Keratinocyte (primary cell): ENCODE measurements around the gene ELOVL5. TPM values are rescaled to one million over a fixed set of nuclear protein-coding genes. Genes with fewer than 3 reads are reported as not detected.

Experiments
- DNase-seq: peaks from one replicate; pipeline ENCODE4 v3.0.0-alpha.2; 2011; ENCODE audit warnings: low read depth, missing footprints, low spot score
- FAIRE-seq: peaks from 2 replicates; lab custom pipeline; 2011; peaks lifted over from hg19 to GRCh38; lab: Jason Lieb, UNC
- H2AFZ ChIP-seq: 2 replicates; pipeline ENCODE4 v1.6.0; 2012; ENCODE audit warnings: low read length, control low read depth, inconsistent platforms; ENCODE audit not compliant: control insufficient read depth
- H3K27ac ChIP-seq: 2 replicates; pipeline ENCODE4 v1.5.1; 2011; ENCODE audit warnings: low read length; ENCODE audit not compliant: control insufficient read depth, insufficient read depth
- H3K27me3 ChIP-seq: 3 replicates; pipeline ENCODE4 v1.6.0; 2011; ENCODE audit warnings: low read length; ENCODE audit not compliant: control insufficient read depth, insufficient read depth; ENCODE audit errors: extremely low read depth
- H3K36me3 ChIP-seq, 2 experiments: 2 replicates in 1 of 2; 3 replicates in 1 of 2; pipeline ENCODE4 v1.5.1; 2011; ENCODE audit warnings: low read length in 2 of 2, mild to moderate bottlenecking in 1 of 2; ENCODE audit not compliant: control insufficient read depth in 2 of 2, insufficient read depth in 2 of 2; ENCODE audit errors: extremely low read depth in 1 of 2
- H3K4me1 ChIP-seq: 3 replicates; pipeline ENCODE4 v1.5.1; 2011; ENCODE audit warnings: low read length; ENCODE audit not compliant: control insufficient read depth, insufficient read depth; ENCODE audit errors: extremely low read depth
- H3K4me2 ChIP-seq: 3 replicates; pipeline ENCODE4 v1.6.0; 2011; ENCODE audit warnings: low read depth, low read length; ENCODE audit not compliant: control insufficient read depth, insufficient read depth; ENCODE audit errors: extremely low read depth
- H3K4me3 ChIP-seq, 3 experiments: fragments of 200-600 bp in 1 of 3; sonication (generic) in 1 of 3; 2 replicates in 2 of 3; 3 replicates in 1 of 3; pipeline ENCODE4 v1.5.1; 2011 to 2016; ENCODE audit warnings: low read length in 3 of 3, mild to moderate bottlenecking in 3 of 3, control low read depth in 2 of 3, inconsistent platforms in 1 of 3, low read depth in 1 of 3, mixed read lengths in 1 of 3, mixed run types in 1 of 3, moderate library complexity in 1 of 3; ENCODE audit not compliant: control insufficient read depth in 2 of 3, insufficient read depth in 2 of 3; ENCODE audit errors: extremely low read depth in 1 of 3
- H3K79me2 ChIP-seq: 2 replicates; pipeline ENCODE4 v1.6.0; 2012; ENCODE audit warnings: low read length; ENCODE audit not compliant: control insufficient read depth, insufficient read depth
- H3K9ac ChIP-seq: 3 replicates; pipeline ENCODE4 v1.6.0; 2011; ENCODE audit warnings: low read length; ENCODE audit not compliant: control insufficient read depth, insufficient read depth; ENCODE audit errors: extremely low read depth
- H3K9me1 ChIP-seq: 3 replicates; pipeline ENCODE4 v1.6.0; 2011; ENCODE audit warnings: low read length; ENCODE audit not compliant: control insufficient read depth, insufficient read depth; ENCODE audit errors: extremely low read depth
- H3K9me3 ChIP-seq: 2 replicates; pipeline ENCODE4 v1.5.1; 2012; ENCODE audit warnings: low read depth, low read length; ENCODE audit not compliant: control insufficient read depth
- H4K20me1 ChIP-seq: 3 replicates; pipeline ENCODE4 v1.6.0; 2011; ENCODE audit warnings: low read length; ENCODE audit not compliant: control insufficient read depth, insufficient read depth; ENCODE audit errors: extremely low read depth
- CTCF ChIP-seq, 3 experiments: IDR thresholded peaks in 1 of 3; conservative IDR thresholded peaks in 1 of 3; optimal IDR thresholded peaks in 1 of 3; 2 replicates in 2 of 3; 3 replicates in 1 of 3; pipeline versions ENCODE3 to v1.5.1; 2011; ENCODE audit warnings: low read length in 3 of 3, mild to moderate bottlenecking in 3 of 3, moderate library complexity in 2 of 3, control low read depth in 1 of 3, inconsistent platforms in 1 of 3; ENCODE audit not compliant: insufficient read depth in 2 of 3; ENCODE audit errors: extremely low read depth in 1 of 3
- EZH2 ChIP-seq: IDR thresholded peaks from one replicate; pipeline ENCODE4 v1.6.1; 2012; ENCODE audit warnings: inconsistent platforms, mild to moderate bottlenecking, low read length, moderate library complexity
- dilution Hi-C: fragments of 300-500 bp; cut with MboI; formaldehyde crosslinking; loops from one replicate; pipeline ENCODE4 v1.7.0; 2020; ENCODE audit warnings: low sequenced_read_pairs; ENCODE audit not compliant: extremely low pct_ligation_motif_present
- polyA plus RNA-seq, 5 experiments: library from polyadenylated mRNA; depleted of rRNA in 3 of 5; stranded (reverse) in 3 of 5; stranded (forward) in 1 of 5; unstranded in 1 of 5; fragments of >200 nt; gene quantifications; 1 replicate in 1 of 5; 2 replicates in 3 of 5; 3 replicates in 1 of 5; pipeline versions ENCODE4 v1.2.1 to v1.2.3, GENCODE V29; 2011 to 2012; ENCODE audit warnings: missing spikeins in 2 of 5, low read depth in 1 of 5, low replicate concordance in 1 of 5

Gene ELOVL5
- polyA plus RNA-seq, 1 donor (not counting 4 experiments of a cell fraction or from before 2014, with no cell fraction given): 66.7 TPM

GRCh38 chr6:53259860-53260580, 88.7 kb downstream of the ELOVL5 start:
- Histone ChIP-seq H2AFZ (no peak overlapping the region), H3K27me3 (no peaks in the 10 kb centered on the region), H3K4me1 (no peaks in the 10 kb centered on the region), H3K9ac (no peak overlapping the region), H3K36me3 (peaks cover 5 to 11% of the 10 kb centered on the region in 2 experiments), H3K79me2 (no peaks in the 10 kb centered on the region), H3K4me3 (no peak overlapping the region), H4K20me1 (no peaks in the 10 kb centered on the region), H3K9me3 (no peaks in the 10 kb centered on the region), H3K4me2 (no peak overlapping the region), H3K9me1 (no peaks in the 10 kb centered on the region), H3K27ac (no peak overlapping the region)
- no peak for TF ChIP-seq CTCF (optimal IDR thresholded peaks at IDR 0.05 in 1 of 3, IDR thresholded peaks at IDR 0.05 in 1 of 3, conservative IDR thresholded peaks at IDR 0.05 in 1 of 3; ENCODE audit: extremely low read depth in 1 of 3, insufficient read depth in 2 of 3, low read length in 3 of 3)
- no peak for TF ChIP-seq EZH2
- FAIRE-seq (no peak), DNase-seq (no peak)
- dilution Hi-C loops: no loop called here

- H3K9ac ChIP-seq: no peak overlapping the region
- no peak for DNase-seq
- no peaks in the 10 kb centered on the region for H3K9me1 ChIP-seq
- H3K36me3 ChIP-seq: peaks cover 5 to 7% of the 10 kb centered on the region in 2 experiments
- H3K4me2 ChIP-seq: no peak overlapping the region
- no peak overlapping the region for H3K27ac ChIP-seq
- H3K4me3 ChIP-seq: no peak overlapping the region
- H3K27me3 ChIP-seq: no peaks in the 10 kb centered on the region
- no peak for TF ChIP-seq EZH2
- TF ChIP-seq CTCF (optimal IDR thresholded peaks at IDR 0.05 in 1 of 3, IDR thresholded peaks at IDR 0.05 in 1 of 3, conservative IDR thresholded peaks at IDR 0.05 in 1 of 3; ENCODE audit: extremely low read depth in 1 of 3, insufficient read depth in 2 of 3, low read length in 3 of 3): no peak
- dilution Hi-C loops: no loop called here
- no peaks in the 10 kb centered on the region for H4K20me1 ChIP-seq
- H3K9me3 ChIP-seq: no peaks in the 10 kb centered on the region
- H3K79me2 ChIP-seq: no peaks in the 10 kb centered on the region
- no peak overlapping the region for H2AFZ ChIP-seq
- no peak for FAIRE-seq
- H3K4me1 ChIP-seq: no peaks in the 10 kb centered on the region
Measured at GRCh38 chr6:53258774-53259155, 90.0 kb downstream of the ELOVL5 start.
